ENCODE data around the gene CLTRN.
"Not testable (repeated sequence)": the region's sequence is repeated elsewhere in the genome, so short reads cannot be mapped to it uniquely, and the experiment has no call there.

DNA sequence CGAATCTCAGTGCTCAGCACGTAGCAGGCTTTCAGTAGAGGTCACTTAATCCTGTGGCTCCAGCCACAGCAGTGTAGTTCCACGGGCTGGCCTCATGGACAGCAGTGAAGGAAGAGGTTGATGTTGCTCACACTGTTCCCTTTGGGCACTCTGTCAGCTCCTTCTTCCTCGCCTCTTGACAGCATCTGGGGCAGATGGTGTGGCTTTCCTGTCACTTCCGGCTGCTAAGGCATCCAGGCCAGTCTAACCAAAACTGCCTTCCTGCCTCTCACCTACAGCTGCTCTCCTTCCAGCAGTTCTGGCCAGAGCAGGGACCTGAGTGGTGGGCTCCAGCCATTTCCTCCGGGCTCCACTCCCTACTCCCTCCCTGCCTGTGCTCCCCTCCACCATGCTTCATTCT is 9.8 kb downstream of the CLTRN start:
- TF ChIP-seq, protein P1, sequence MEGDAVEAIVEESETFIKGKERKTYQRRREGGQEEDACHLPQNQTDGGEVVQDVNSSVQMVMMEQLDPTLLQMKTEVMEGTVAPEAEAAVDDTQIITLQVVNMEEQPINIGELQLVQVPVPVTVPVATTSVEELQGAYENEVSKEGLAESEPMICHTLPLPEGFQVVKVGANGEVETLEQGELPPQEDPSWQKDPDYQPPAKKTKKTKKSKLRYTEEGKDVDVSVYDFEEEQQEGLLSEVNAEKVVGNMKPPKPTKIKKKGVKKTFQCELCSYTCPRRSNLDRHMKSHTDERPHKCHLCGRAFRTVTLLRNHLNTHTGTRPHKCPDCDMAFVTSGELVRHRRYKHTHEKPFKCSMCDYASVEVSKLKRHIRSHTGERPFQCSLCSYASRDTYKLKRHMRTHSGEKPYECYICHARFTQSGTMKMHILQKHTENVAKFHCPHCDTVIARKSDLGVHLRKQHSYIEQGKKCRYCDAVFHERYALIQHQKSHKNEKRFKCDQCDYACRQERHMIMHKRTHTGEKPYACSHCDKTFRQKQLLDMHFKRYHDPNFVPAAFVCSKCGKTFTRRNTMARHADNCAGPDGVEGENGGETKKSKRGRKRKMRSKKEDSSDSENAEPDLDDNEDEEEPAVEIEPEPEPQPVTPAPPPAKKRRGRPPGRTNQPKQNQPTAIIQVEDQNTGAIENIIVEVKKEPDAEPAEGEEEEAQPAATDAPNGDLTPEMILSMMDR (conservative IDR thresholded peaks at IDR 0.05; ENCODE audit: low read depth, low read length), result not testable (repeated sequence)
- TF ChIP-seq EZH2 (IDR thresholded peaks at IDR 0.05; ENCODE audit: low read length, unreplicated experiment), result not testable (repeated sequence)

All from PC-3 (cell line).